SH-SY5Y (cell line): ENCODE results near the gene S1PR1.

ENCODE experiments used
- GATA2 ChIP-seq: IDR thresholded peaks from 2 replicates; pipeline ENCODE4 v1.6.1; 2011; ENCODE audit warnings: mild to moderate bottlenecking, low read depth, low read length
- GATA3 ChIP-seq: IDR thresholded peaks from 2 replicates; pipeline ENCODE4 v1.6.1; 2011; ENCODE audit warnings: low read depth, mild to moderate bottlenecking, low read length, moderate library complexity

The S1PR1 gene

GRCh38 chr1:101239095-101240040 lies 2.5 kb downstream of the S1PR1 start:
- TF ChIP-seq GATA2 (no peak), GATA3 (no peak)

- TF ChIP-seq GATA3, result no peak
- TF ChIP-seq GATA2, result no peak
Measured at GRCh38 chr1:101240041-101240430, 3.2 kb downstream of the S1PR1 start.

- no peak for TF ChIP-seq GATA2
- no peak for TF ChIP-seq GATA3
Measured at GRCh38 chr1:101241485-101242225, 4.8 kb downstream of the S1PR1 start.

DNA sequence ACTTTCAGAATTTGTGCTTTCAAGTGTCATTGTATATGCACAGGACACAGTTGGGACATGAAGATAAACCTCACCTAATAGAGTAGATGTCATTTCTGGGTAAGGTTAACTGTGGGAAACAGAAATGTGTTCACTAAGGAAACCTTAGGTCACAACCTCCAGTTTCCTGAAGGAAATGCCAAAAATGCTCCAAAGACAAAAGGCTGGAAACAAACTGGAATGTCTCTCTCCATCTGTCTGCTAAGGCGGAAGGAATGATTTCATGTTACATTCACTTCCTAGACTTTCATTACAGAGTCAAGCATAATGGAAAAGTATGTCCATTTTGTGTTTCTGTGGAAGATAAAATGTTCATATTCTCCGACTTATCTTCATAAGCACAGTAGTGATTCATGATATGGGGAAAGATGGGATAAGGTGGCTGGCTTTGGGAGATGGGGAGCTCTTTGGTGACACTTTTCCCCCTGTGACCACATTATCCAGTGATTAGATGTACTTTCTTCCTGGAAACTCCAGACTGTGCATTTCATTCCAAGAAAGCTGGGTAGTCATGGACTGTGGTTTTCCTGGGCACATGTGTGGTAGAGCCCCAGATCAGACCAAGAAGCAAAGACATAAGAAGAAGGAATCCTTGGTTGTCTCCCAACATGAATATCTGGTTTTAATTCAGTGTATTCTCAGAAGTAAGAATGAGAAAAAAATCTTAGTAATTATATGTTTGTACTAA lies 5.7 kb downstream of the S1PR1 start:
- TF ChIP-seq GATA3 (no peak), GATA2 (no peak)

- no peak for TF ChIP-seq GATA2
- no peak for TF ChIP-seq GATA3
Measured at GRCh38 chr1:101243751-101244150, 6.9 kb downstream of the S1PR1 start.

DNA sequence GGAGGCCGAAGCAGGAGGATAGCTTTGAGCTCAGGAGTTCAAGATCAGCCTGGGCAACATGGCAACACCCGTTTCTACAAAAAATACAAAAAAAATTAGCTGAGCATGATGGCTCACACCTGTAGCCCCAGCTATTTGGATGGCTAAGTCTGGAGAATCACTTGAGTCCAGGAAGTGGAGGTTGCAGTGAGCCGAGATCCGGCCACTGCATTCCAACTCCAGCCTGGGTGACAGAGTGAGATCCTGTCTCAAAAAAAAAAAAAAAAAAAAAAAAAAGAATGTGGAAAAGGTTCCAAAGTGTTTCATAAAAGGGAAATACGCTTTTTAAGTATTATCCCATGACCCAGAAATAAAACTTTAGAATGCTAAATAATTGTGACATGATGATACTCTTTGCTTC lies 8.0 kb downstream of the S1PR1 start:
- TF ChIP-seq GATA2 (no peak), GATA3 (no peak)

DNA sequence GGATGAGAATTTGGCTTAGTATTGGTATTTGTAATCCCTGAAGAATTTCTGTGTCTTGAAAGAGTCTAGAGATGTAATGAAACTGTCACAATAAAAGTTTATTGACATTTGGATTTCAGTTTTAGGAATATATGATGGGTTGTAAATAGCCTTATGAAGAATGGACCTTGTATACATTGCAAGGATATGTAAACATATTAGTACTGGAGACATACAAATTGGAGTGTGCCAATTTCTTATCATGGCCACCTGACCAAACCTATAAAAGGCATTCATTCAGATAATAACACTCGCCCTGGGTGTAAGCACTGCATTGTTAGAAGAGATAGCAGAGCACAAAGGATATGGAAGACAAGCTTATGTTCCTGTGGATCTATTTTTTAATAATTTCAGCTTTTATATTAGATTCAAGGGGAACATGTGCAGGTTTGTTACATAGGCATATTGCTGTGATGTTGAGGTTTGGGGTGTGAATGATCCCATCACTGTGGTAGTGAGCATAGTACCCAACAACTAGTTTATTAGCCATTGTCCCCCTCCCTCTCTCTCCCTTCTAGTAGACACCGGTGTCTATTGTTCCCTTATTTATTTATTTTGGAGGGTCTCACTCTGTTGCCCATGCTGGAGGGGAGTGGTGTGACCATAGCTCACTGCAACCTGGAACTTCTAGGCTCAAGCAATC lies 8.6 kb downstream of the S1PR1 start:
- TF ChIP-seq GATA3 (no peak), GATA2 (no peak)

DNA sequence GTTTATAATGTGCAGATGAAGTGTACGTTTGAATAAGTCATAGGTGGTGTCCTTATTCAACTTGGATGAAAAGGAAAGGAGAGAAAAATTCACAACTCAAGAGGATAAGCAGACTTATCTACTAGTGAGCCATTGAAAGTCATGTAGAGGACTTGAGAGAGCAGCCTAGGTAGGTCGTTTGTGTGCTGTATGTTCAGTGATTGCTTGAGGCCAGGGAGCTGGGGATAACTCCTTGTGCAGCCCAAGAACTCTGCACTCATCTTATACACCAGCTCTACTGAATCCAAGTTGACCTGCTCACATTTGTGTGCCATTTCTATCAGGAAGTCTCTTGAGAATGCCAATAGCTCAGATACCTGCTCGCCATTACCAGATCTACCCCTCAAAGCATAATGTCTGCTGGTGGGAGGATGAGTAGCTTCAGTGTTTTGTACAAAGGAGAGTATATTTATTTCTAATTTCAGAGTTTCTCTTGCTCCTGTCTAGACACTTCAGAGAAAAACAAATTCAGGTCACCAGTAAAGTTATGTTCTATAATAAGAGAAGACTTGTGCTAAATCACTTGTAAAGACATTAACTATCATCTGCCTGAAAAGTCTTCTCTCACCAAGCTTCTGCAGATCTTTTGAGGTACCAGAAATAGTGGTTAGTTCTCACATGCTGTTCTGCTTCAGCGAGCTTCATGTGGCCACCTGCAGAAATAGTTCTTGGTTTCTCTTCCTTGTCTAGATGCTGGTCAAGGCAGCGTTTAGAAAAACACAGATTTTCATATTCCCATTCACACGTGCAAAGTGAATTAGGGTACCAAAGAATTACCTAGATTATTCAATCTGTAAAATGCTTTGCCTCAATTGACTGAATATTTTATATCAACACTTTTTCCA lies 10.8 kb downstream of the S1PR1 start:
- TF ChIP-seq GATA2 (no peak), GATA3 (no peak)

DNA sequence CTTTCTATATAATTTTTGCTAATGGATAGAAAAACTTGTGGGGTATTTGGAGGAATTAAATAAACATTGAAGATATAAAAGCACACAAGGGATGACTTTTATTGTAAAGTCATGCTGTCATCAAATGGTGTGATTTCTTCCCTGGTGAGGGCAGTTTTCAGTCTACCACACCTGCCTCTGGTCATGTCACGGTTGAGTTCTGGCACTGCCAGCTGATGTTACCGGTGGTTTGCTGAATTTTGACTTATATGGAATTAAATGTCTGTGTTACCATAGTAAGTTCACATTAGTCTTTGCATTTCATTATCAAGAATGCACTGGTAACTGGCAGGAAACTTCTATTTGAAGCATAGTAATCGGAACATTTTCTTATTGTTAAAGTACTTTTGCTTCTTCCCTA lies 13.4 kb downstream of the S1PR1 start:
- TF ChIP-seq GATA2 (no peak), GATA3 (no peak)

GRCh38 chr1:101250656-101251272 lies 13.9 kb downstream of the S1PR1 start:
- TF ChIP-seq GATA3 (no peak), GATA2 (no peak)

DNA sequence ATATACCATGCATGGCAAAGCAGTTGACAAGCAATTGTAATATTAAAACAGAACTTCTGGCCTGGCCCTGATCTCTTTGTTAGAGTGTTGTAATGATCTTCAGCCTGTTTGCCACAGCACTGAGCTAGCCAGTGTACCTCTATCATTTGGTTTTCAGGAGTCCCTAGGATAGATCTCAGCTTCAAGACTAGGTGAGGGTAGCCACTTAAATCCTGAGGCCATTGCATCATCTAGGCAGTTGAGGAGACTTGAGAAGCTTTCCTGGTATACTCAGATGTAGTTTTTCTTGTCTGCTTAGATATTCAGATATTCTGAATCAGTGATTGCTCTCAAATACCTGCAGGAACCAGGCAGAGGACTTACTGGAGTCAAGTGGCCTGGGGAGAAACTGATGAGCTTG lies 14.7 kb downstream of the S1PR1 start:
- TF ChIP-seq GATA3, result no peak
- no peak for TF ChIP-seq GATA2

GRCh38 chr1:101253976-101254674 lies 17.3 kb downstream of the S1PR1 start:
- TF ChIP-seq GATA3 (no peak), GATA2 (no peak)
